GM12872 (cell line): ENCODE data around the gene CPE.
A peak's percentile ranks its signal among the peaks of the same experiment; 100 is the strongest.

Experiments used
- TF ChIP-seq, protein P1 (sequence below): IDR thresholded peaks from 3 replicates; pipeline ENCODE4 v1.5.1; 2011; ENCODE audit warnings: low read depth, mild to moderate bottlenecking, low read length, moderate library complexity; ENCODE audit not compliant: insufficient read depth

The CPE gene

DNA sequence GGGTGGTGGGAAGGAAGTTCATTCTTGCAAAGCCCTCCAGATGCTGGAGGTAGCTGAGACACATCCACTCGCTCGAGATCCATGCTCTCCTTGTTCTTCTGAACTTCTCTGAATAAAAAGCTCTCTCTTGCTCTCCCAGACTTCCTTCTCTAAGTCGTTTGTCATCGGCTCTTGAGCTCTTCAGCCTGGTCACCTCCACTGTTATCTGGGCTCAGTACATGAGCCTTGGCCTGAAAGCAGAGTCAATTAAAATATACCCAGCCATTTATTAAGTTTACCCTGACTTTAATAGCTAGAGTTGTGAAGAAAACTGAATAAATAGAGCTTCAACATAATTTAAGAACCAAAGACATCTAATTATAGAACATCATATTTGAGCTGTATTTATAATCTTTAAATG is 99.0 kb downstream of the CPE start:
- TF ChIP-seq, protein P1, sequence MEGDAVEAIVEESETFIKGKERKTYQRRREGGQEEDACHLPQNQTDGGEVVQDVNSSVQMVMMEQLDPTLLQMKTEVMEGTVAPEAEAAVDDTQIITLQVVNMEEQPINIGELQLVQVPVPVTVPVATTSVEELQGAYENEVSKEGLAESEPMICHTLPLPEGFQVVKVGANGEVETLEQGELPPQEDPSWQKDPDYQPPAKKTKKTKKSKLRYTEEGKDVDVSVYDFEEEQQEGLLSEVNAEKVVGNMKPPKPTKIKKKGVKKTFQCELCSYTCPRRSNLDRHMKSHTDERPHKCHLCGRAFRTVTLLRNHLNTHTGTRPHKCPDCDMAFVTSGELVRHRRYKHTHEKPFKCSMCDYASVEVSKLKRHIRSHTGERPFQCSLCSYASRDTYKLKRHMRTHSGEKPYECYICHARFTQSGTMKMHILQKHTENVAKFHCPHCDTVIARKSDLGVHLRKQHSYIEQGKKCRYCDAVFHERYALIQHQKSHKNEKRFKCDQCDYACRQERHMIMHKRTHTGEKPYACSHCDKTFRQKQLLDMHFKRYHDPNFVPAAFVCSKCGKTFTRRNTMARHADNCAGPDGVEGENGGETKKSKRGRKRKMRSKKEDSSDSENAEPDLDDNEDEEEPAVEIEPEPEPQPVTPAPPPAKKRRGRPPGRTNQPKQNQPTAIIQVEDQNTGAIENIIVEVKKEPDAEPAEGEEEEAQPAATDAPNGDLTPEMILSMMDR, result no peak

DNA sequence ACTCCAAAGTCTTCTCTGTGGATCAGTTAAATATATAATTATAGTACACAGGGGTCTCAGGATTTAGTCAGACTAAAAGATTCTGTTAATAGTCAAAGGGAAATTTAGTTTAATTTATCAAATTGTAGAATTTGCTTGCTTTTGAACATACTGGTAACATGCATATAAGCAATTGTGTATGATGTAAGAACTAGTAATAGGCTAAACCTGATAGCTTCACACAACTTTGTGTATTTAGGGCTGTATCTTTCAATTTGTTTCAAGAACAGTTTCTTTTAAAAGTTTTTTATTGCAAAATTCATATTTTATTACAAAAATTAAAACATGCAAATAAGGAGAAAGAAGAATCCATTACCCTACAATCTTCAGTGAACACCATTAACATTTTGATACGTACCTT is 99.5 kb downstream of the CPE start:
- TF ChIP-seq, protein P1, result no peak

DNA sequence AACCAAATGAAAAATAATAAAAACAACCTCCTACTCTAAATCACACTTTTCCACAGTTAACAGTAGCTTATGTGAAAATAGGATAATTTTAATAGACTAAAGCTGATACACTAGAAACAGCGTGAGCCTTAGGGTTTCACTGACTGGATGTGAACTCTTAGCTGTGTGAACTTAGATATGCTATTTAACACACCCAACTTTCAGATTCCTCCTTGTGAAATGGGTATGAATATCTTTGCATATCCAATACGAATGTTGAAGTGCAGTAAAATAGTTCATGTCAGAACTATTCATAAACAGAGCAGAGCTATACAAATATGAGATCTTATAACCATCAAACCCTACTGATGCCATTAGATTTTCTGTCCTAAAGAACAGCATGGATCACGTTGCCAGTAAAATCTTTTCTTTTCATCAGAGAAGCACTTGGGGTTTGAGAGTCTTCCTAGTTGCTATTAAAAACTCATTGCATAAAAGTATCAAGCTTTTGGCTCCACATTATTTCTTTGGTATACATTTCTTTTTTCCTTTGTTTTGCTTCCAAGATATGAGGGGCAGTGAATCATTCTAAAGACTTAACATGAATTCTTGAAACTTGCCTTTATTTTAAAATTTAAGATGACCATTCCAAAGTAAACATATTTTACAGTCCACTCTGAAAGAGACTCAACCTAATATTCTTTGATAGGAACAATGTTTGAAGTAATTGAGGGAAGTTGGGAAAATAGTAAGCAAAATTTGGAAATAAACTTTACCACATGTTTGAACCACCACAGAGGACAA is 102.4 kb downstream of the CPE start:
- TF ChIP-seq, protein P1, result no peak

DNA sequence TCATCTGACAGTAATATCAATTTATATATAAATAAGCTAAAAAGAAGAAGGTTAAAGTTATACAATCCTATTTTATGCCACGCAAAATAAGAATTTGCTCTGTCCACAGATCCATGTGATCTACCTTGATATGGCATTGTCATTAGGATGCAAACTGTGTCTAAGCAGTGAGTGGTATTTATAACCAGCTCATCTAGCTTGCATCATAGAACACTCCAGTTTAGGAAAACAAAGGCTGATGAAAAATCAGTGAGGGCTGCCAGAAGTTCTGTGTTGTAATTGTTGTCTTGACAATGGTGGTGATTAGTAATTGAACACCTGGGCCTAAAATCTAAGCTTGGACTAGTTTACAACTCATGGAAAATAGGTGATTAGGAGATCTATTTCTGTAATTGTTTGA is 111.0 kb downstream of the CPE start:
- TF ChIP-seq, protein P1, result no peak

DNA sequence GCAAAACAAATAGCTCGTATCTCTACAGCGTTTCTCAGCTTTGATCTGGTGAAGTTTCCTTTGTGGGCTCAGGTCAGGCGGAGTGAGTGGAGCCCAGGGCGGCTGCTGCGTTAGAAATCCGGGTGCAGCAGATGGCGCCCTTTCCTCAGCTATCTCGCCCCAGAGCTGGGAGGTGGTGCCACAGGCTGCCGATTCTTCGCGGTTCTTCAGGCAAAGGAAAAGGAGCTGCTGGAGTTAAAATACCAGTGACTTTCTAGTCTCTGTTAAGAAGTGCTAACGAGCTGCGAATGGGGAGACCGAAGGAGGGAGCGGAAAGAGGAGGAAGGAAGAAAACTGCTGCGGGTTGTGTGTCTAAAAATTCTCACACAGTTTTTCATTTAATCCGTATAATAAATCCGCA is 114.6 kb downstream of the CPE start:
- TF ChIP-seq, protein P1, result peak; percentile 70

DNA sequence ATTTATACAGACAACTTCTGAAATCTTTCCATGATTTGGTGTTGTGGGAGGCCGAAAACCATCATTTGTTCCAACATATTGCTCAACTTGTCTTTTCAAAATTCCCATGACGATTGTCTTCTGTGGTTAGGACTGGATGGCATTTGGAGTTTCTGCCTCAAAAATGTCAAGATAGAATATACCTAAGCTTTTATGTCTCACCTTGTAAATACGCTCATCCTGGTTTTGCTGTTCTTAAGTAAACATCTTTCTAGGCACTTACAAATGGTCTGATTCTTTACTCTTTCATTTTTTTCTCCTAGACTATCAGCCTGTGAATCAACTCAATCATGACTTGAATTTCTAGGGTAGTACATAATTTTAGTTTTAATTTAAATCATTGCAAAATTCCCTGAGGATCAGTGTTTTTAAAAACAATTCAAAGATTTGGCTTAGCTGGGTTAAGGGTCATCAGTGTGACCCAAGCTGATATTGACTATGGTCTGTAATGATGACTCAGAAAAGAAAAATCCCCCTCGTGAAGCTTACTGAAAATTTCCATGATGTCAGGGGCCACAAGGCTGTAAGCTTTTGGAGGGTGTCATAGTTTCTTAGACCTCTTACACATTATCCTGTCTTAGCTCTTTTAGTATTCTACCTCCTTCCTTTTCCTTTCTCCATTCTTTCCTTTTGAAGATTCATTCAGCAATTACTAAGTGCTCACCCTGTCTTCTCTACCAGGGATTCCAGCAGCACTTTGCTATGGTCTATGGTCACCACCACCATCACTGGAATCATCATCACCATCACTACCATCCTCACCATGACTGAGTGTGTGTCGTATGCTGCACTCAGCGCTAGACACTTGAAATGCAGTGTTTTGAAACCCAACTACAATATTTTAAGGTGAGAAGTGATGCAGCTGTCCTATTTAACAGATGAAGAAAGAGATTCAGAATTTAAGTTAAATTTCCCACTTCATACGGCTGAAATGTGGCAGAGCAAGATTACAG is 124.4 kb downstream of the CPE start:
- TF ChIP-seq, protein P1, result no peak

DNA sequence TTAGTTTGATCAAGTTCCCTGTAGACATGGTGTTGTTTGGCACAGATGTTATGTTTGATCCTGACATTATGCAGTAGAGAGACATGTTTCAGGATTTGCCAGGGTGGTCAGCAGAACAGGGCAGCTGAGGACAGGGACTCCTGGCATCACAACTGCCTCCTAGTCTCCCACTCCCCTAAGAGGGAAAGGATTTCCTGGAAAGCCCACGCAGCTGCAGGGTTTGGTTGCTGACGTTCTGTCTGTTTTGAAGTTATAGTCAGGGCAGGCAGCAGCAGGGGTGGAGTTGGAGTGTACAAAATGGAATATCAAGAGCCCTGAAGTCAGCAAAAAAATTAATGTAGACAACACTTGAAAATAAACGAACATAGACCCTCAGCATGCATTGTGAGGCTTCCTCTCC is 125.4 kb downstream of the CPE start:
- TF ChIP-seq, protein P1, result no peak
